Activated CD4-positive, alpha-beta T cell treated with anti-CD3 and anti-CD28 coated beads, Interleukin-2, amount 10 ng/mL, durations not matched to agents 7 days and 5 days (primary cell): ENCODE data around the gene CEACAM6. TPM values are rescaled to one million over a fixed set of nuclear protein-coding genes. Genes with fewer than 3 reads are reported as not detected.
A peak's percentile ranks its signal among the peaks of the same experiment; 100 is the strongest.
"Not testable (repeated sequence)": the region's sequence is repeated elsewhere in the genome, so short reads cannot be mapped to it uniquely, and the experiment has no call there.

Experiments
- CTCF ChIA-PET: fragments of 350-600 bp; sonication (Branson Sonifier 250); formaldehyde crosslinking; loops from one replicate; lab custom pipeline; 2021; ENCODE audit warnings: antibody characterized with exemption; lab: Charles Lee
- POLR2A ChIA-PET: fragments of 350-600 bp; sonication (Branson Sonifier 250); formaldehyde crosslinking; loops from one replicate; lab custom pipeline; 2021; ENCODE audit warnings: antibody characterized with exemption; lab: Charles Lee
- DNase-seq: peaks from one replicate; pipeline ENCODE4 v3.0.0-alpha.2; 2020
- H3K27ac Mint-ChIP-seq: one replicate; pipeline ENCODE4 v1.8.0; 2021; ENCODE audit warnings: mild to moderate bottlenecking, moderate library complexity, mixed read lengths
- H3K27me3 Mint-ChIP-seq: one replicate; pipeline ENCODE4 v1.8.0; 2021; ENCODE audit warnings: mixed read lengths
- H3K36me3 Mint-ChIP-seq: one replicate; pipeline ENCODE4 v1.8.0; 2021; ENCODE audit warnings: low read depth, mixed read lengths
- H3K4me1 Mint-ChIP-seq: one replicate; pipeline ENCODE4 v1.8.0; 2021; ENCODE audit warnings: mixed read lengths
- H3K4me3 Mint-ChIP-seq: one replicate; pipeline ENCODE4 v1.8.0; 2021; ENCODE audit warnings: mild to moderate bottlenecking, moderate library complexity, mixed read lengths
- H3K9me3 Mint-ChIP-seq: one replicate; pipeline ENCODE4 v1.8.0; 2021; ENCODE audit warnings: mixed read lengths
- total RNA-seq, 2 experiments: library from RNA; stranded (reverse); gene quantifications; one replicate each; pipeline ENCODE4 v1.2.3, GENCODE V29; 2021

The CEACAM6 gene
- total RNA-seq, 2 experiments from 2014 or later: not detected

GRCh38 chr19:41788518-41788917, 33.2 kb downstream of the CEACAM6 start:
- H3K27me3 Mint-ChIP-seq: peaks cover 53% of the 10 kb centered on the region
- DNase-seq, POLR2A ChIA-PET, CTCF ChIA-PET, H3K4me3 Mint-ChIP-seq, H3K9me3 Mint-ChIP-seq, H3K27ac Mint-ChIP-seq, H3K36me3 Mint-ChIP-seq: not testable (repeated sequence)
- peaks cover 17% of the 10 kb centered on the region for H3K4me1 Mint-ChIP-seq

DNA sequence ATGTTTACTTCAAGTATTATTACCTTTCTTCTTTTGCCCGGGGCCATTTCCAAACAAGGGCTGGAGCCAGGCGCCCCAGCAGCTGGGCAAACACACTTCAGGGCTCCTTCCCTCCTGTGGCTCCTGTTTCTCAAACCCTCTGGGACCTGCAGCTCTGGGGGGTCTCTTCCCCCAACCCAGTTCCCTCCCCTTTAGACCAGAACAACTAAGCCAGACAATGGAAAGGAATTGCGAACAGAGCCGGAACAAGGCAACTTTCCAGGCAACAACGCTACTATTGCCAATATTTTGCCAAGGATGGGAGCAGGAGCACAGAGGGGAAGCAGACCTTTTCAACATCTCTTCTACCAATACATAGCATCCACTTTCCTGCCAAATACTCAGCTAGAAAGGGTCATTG, 33.7 kb downstream of the CEACAM6 start:
- CTCF ChIA-PET, H3K9me3 Mint-ChIP-seq, H3K36me3 Mint-ChIP-seq, H3K27ac Mint-ChIP-seq, H3K4me3 Mint-ChIP-seq, DNase-seq, POLR2A ChIA-PET: not testable (repeated sequence)
- Mint-ChIP-seq H3K27me3 (peaks cover 51% of the 10 kb centered on the region), H3K4me1 (peaks cover 17% of the 10 kb centered on the region)

DNA sequence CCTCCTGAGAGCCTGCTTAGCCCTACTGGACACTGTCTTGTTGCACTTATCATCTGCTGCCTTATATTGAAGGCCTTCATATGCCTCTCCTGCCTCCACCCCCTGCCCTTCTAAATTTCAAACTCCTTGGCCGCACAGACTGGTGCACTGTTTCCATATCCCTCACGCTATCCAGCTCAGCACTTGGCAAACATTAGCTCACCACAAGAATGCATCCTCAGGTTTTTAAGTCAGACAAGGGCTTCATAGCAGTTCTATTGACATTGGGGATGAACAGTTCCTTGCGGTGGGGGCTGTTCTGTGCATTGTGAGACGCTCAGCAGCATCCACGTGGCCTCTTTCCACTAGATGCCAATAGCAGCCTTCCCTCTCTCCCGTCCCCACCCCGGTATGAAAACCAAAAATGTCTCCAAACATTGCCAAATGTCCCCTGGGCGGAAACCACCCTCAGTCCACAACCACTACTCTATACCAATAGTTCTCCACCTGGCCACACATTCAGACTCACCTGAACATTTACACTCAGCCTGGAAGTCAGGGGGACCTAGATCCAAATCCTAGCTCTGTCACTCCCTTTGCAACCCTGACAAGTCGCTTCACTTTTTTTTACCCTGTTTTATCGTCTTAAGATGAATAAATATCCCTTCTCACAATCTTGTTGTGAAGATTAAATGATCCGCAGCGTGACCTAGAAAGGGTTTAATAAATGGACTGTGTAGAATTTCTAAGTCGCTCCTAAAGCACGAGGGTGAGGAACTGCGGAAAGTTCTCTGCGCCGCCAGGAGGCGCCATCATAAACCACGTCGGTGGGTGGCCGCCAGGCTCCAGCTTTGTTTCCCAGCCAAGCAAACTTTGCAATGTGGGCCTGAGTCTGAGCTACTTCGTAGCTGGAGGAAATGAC, 37.4 kb downstream of the CEACAM6 start:
- Mint-ChIP-seq H3K27ac (no peak overlapping the region), H3K4me1 (no peaks in the 10 kb centered on the region), H3K36me3 (no peaks in the 10 kb centered on the region), H3K27me3 (peaks cover 43% of the 10 kb centered on the region), H3K4me3 (no peak overlapping the region), H3K9me3 (no peaks in the 10 kb centered on the region)
- CTCF ChIA-PET: interaction anchor here (0.6 to 2.0 kb wide), 17 partner anchors 9 to 767 kb away, joined by 3 to 8 read pairs (median 3); no protein-coding TSS in a partner anchor
- POLR2A ChIA-PET: interaction anchor here (0.6 kb wide), 1 partner anchor 64 kb away, joined by 3 read pairs; no protein-coding TSS in a partner anchor
- peak; percentile 54 for DNase-seq

GRCh38 chr19:41793414-41793727, 38.0 kb downstream of the CEACAM6 start:
- H3K27ac Mint-ChIP-seq: no peak overlapping the region
- POLR2A ChIA-PET: no interaction called here
- no peaks in the 10 kb centered on the region for H3K36me3 Mint-ChIP-seq
- DNase-seq: no peak
- no peaks in the 10 kb centered on the region for H3K4me1 Mint-ChIP-seq
- H3K9me3 Mint-ChIP-seq: no peaks in the 10 kb centered on the region
- H3K27me3 Mint-ChIP-seq: peaks cover 42% of the 10 kb centered on the region
- CTCF ChIA-PET: interaction anchor here (0.6 to 1.8 kb wide), 14 partner anchors 8 to 1856 kb away, joined by 3 to 8 read pairs (median 3); no protein-coding TSS in a partner anchor
- no peak overlapping the region for H3K4me3 Mint-ChIP-seq

DNA sequence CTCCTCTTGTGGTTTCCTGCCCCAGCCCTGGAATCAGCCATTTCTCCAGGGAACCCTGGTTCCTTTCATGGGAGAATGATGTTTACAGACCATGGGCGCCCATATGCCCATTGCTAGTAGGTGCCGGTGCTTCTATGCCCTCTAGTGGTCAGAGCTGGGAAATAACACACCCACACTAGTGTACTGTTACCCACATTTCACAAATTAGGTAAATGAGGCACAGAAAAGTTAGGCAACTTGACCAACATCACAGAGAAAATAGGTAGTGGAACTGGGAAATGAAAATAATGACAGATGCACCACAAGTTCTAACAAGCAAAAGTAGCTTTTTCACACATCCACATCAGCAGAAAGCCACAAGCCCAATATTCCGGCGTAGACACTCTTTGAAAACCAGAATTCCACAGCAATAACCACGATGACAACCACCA, 39.7 kb downstream of the CEACAM6 start:
- Mint-ChIP-seq H3K4me1 (no peaks in the 10 kb centered on the region), H3K27ac (no peak overlapping the region), H3K4me3 (no peak overlapping the region), H3K36me3 (no peaks in the 10 kb centered on the region), H3K9me3 (no peaks in the 10 kb centered on the region), H3K27me3 (peaks cover 41% of the 10 kb centered on the region)
- POLR2A ChIA-PET: no interaction called here
- peak; percentile 77 for DNase-seq
- CTCF ChIA-PET: interaction anchor here (0.7 to 1.8 kb wide), 11 partner anchors 8 to 346 kb away, joined by 3 to 10 read pairs (median 3); no protein-coding TSS in a partner anchor

DNA sequence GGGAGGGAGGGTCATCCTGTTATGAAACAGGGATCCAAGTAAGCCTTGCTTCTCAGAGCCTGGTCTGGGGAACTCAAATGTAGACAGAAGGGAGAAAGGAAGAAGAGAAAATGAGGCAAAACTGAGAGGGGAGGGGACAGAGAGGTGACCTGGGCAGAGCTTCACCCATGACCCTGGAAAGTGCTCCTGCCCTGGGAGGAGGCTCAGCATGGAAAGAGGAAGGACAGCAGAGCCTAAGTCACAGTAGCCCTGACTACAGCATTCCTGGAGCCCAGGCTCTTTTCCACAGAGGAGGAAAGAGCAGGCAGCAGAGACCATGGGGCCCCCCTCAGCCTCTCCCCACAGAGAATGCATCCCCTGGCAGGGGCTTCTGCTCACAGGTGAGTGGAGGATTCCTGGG, 41.0 kb downstream of the CEACAM6 start, which contains the start of gene CEACAM3:
TSS of gene CEACAM3 (plus strand) at position 226 of the 400 bp plus-strand sequence. CDS start at position 317, 91 bp downstream.
- CTCF ChIA-PET: interaction anchor here (0.9 to 1.8 kb wide), 2 partner anchors 25 to 42 kb away, joined by 3 to 10 read pairs; no protein-coding TSS in a partner anchor
- peaks cover 37% of the 10 kb centered on the region for H3K27me3 Mint-ChIP-seq

DNA sequence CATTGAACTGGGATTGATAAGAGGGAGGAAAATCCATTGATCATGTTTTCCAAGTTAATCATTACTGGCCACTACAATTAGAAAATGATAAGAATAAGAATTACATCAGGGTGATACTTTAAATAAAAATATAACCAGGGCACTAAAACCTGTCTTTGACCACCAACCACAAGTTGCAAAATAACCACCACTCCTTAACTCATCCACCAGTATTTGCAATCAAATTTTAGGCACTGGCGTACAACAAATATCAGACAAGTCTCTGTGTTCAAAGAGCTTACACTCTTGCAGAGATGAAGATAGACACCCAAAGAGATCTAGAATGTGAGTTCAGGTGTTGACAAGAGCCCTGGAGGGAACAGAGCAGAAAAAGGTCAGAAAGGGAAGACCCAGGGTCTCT, 41.6 kb downstream of the CEACAM6 start:
- Mint-ChIP-seq H3K4me3 (no peak overlapping the region), H3K36me3 (no peaks in the 10 kb centered on the region), H3K9me3 (no peaks in the 10 kb centered on the region), H3K27me3 (peaks cover 35% of the 10 kb centered on the region), H3K27ac (no peak overlapping the region), H3K4me1 (no peaks in the 10 kb centered on the region)
- ChIA-PET POLR2A (no interaction called here), CTCF (interaction anchor here (1.8 kb wide), 1 partner anchor 24 kb away, joined by 10 read pairs; no protein-coding TSS in a partner anchor)
- no peak for DNase-seq

More for the DNA sequence above, 41.0 kb downstream of the CEACAM6 start, which contains the start of gene CEACAM3:
- DNase-seq: no peak
- H3K27ac Mint-ChIP-seq: no peak within 1 kb of the TSS
- no peaks in the 10 kb centered on the region for H3K36me3 Mint-ChIP-seq
- no peaks in the 10 kb centered on the region for H3K4me1 Mint-ChIP-seq
- POLR2A ChIA-PET: no interaction called here
- no peaks in the 10 kb centered on the region for H3K9me3 Mint-ChIP-seq
- H3K4me3 Mint-ChIP-seq: no peak within 1 kb of the TSS

- Mint-ChIP-seq H3K9me3 (no peaks in the 10 kb centered on the region), H3K36me3 (no peaks in the 10 kb centered on the region), H3K4me1 (peaks cover 15% of the 10 kb centered on the region), H3K4me3 (no peak overlapping the region), H3K27ac (no peak overlapping the region), H3K27me3 (peaks cover 18% of the 10 kb centered on the region)
- ChIA-PET CTCF (interaction anchor here (1.5 kb wide), 1 partner anchor 47 kb away, joined by 5 read pairs; no protein-coding TSS in a partner anchor), POLR2A (no interaction called here)
- DNase-seq: no peak
Observed at GRCh38 chr19:41799444-41800000, 44.2 kb downstream of the CEACAM6 start.

GRCh38 chr19:41801031-41801430, 45.7 kb downstream of the CEACAM6 start:
- Mint-ChIP-seq H3K4me3 (no peak overlapping the region), H3K36me3 (no peaks in the 10 kb centered on the region), H3K9me3 (no peaks in the 10 kb centered on the region), H3K27ac (no peak overlapping the region), H3K4me1 (peaks cover 20% of the 10 kb centered on the region), H3K27me3 (peaks cover 13% of the 10 kb centered on the region)
- DNase-seq: no peak
- ChIA-PET CTCF (interaction anchor here (1.0 to 1.5 kb wide), 2 partner anchors 8 to 20 kb away, joined by 3 to 5 read pairs; no protein-coding TSS in a partner anchor), POLR2A (no interaction called here)

DNA sequence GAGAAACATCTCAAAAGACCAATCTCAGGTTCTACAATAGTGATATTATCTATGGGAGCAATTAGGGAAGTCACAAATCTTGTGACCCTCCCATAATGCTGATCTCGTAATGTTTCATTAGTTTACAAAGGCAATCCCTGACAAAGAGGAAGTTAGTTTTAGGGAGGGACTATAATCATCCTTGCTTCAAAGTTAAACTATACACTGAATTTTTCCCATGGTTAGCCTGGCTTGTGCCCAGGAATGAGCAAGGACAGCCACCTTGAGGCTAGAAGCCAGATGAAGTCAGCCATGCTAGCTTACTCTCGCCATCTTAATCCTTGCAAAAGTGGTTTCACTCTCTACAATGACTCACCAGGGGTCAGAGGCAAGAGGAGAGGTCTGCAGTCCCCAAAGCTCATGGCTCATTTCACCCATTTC, 46.5 kb downstream of the CEACAM6 start:
- peaks cover 7% of the 10 kb centered on the region for H3K27me3 Mint-ChIP-seq
- CTCF ChIA-PET: interaction anchor here (1.0 to 1.5 kb wide), 2 partner anchors 9 to 19 kb away, joined by 3 to 5 read pairs; no protein-coding TSS in a partner anchor
- H3K9me3 Mint-ChIP-seq: no peaks in the 10 kb centered on the region
- H3K4me1 Mint-ChIP-seq: peaks cover 20% of the 10 kb centered on the region
- no peaks in the 10 kb centered on the region for H3K36me3 Mint-ChIP-seq
- no peak for DNase-seq
- POLR2A ChIA-PET: no interaction called here
- no peak overlapping the region for H3K27ac Mint-ChIP-seq
- H3K4me3 Mint-ChIP-seq: no peak overlapping the region

DNA sequence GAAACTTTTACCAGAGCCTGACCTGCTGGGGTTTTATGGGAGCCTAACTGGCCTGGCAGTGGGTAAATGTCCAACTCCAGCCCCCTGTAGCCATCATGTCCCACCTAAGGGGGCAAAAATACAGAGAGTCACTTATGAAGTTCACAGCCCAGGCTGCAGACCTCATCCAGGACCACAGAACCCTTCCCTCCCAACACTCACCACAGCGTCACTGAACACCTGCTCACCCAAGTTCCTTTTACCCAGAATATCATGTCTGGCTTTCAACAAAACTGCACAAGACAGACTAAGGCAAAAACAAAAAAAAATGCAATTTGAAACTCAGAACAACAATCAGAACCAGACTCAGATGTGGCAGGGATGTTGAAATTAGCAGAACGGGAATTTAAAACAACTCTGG, 47.4 kb downstream of the CEACAM6 start:
- Mint-ChIP-seq H3K36me3 (no peaks in the 10 kb centered on the region), H3K27me3 (peaks cover 4% of the 10 kb centered on the region), H3K4me3 (no peak overlapping the region), H3K9me3 (no peaks in the 10 kb centered on the region), H3K4me1 (peaks cover 20% of the 10 kb centered on the region), H3K27ac (no peak overlapping the region)
- POLR2A ChIA-PET: no interaction called here
- CTCF ChIA-PET: interaction anchor here (1.4 to 1.5 kb wide), 2 partner anchors 8 to 18 kb away, joined by 3 to 5 read pairs; no protein-coding TSS in a partner anchor
- DNase-seq: no peak

DNA sequence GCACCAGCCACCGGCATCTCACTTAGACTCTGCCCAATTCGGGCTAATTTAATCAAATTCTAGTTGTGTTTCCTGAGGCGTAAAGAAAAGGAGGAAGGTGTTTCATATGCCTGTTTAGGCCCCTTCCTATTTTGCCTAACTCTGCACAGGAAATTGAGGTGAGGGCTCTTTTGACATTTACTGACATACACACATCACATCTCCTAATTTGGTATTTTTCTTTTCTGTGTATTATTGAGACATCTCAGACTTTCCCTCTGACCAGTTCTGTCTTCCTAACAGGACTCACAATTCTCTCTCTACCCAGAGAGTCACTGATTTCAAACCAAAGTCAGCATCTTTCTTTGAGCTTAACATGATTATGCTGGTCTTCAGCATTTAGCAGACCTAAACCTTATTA, 49.0 kb downstream of the CEACAM6 start:
- Mint-ChIP-seq H3K27me3 (peaks cover 6% of the 10 kb centered on the region), H3K27ac (no peak overlapping the region), H3K36me3 (no peaks in the 10 kb centered on the region), H3K4me1 (peaks cover 20% of the 10 kb centered on the region), H3K4me3 (no peak overlapping the region), H3K9me3 (no peaks in the 10 kb centered on the region)
- ChIA-PET CTCF (no interaction called here), POLR2A (no interaction called here)
- DNase-seq: no peak
